GDM1 (cell line): Measurements from ENCODE around the gene SIGMAR1.

Source experiments
- DNase-seq: peaks from one replicate; lab custom pipeline; 2025; lab: John Stamatoyannopoulos, UW

SIGMAR1 gene

GRCh38 chr9:34630402-34631154 is 7.0 kb downstream of the SIGMAR1 start:
- no peak for DNase-seq

GRCh38 chr9:34629491-34629808 is 8.1 kb downstream of the SIGMAR1 start:
- DNase-seq = no peak

GRCh38 chr9:34628656-34629490 is 8.7 kb downstream of the SIGMAR1 start, which contains the start of gene ARID3C:
Gene ARID3C (minus strand): TSS chr9:34629066. CDS start chr9:34628014, 1,052 bp downstream.
- no peak for DNase-seq

GRCh38 chr9:34627716-34628655 is 9.6 kb downstream of the SIGMAR1 start:
- no peak for DNase-seq

GRCh38 chr9:34625186-34625486 is 12.5 kb downstream of the SIGMAR1 start:
- no peak for DNase-seq

GRCh38 chr9:34624475-34625185 is 13.0 kb downstream of the SIGMAR1 start:
- DNase-seq = no peak

- DNase-seq = no peak
These were observed 14.0 kb downstream of the SIGMAR1 start for GRCh38 chr9:34623374-34624235.

- peak; percentile 88 for DNase-seq
These were observed 17.3 kb downstream of the SIGMAR1 start, which contains the start of gene DCTN3 for GRCh38 chr9:34620061-34620994. Gene DCTN3 (minus strand): TSS chr9:34620495. CDS start chr9:34620464, 31 bp downstream.

- DNase-seq = no peak
These were observed 22.5 kb downstream of the SIGMAR1 start for GRCh38 chr9:34615132-34615531.

GRCh38 chr9:34612788-34613390 is 24.7 kb downstream of the SIGMAR1 start:
- DNase-seq = peak; percentile 63

- peak; percentile 76 for DNase-seq
These were observed 25.5 kb downstream of the SIGMAR1 start, which contains the start of gene RPP25L for GRCh38 chr9:34611811-34612787. Gene RPP25L (minus strand): TSS chr9:34612097. CDS start chr9:34611296, 801 bp downstream.

GRCh38 chr9:34611251-34611810 is 26.3 kb downstream of the SIGMAR1 start:
- DNase-seq = no peak

- DNase-seq = peak; percentile 11
These were observed 27.0 kb downstream of the SIGMAR1 start for GRCh38 chr9:34610434-34611206.

GRCh38 chr9:34607331-34607730 is 30.3 kb downstream of the SIGMAR1 start:
- no peak for DNase-seq

- DNase-seq = no peak
These were observed 30.7 kb downstream of the SIGMAR1 start for GRCh38 chr9:34606905-34607304.

- DNase-seq = no peak
These were observed 31.4 kb downstream of the SIGMAR1 start for GRCh38 chr9:34606190-34606589.
